Ovary (tissue), 9 donors: Measurements from ENCODE around the gene CDK19. TPM values are rescaled to one million over a fixed set of nuclear protein-coding genes. Genes with fewer than 3 reads are reported as not detected.
"Not testable (repeated sequence)": the region's sequence is repeated elsewhere in the genome, so short reads cannot be mapped to it uniquely, and the experiment has no call there.

Source experiments
- DNase-seq, 5 donors: peaks; one replicate each; pipeline ENCODE4 v3.0.0-alpha.2; 2019 to 2020
- H3K27ac ChIP-seq, 2 donors: fragments of 200-600 bp; one replicate each; pipeline versions ENCODE4 v1.5.1 to v1.8.0; 2019 to 2022
- H3K27me3 ChIP-seq: fragments of 200-600 bp; one replicate; pipeline ENCODE4 v1.8.0; 2022
- H3K36me3 ChIP-seq: fragments of 200-600 bp; sonication (generic); one replicate; pipeline ENCODE4 v1.5.1; 2019
- H3K4me1 ChIP-seq: one replicate; pipeline ENCODE4 v1.8.1; 2013; ENCODE audit warnings: mild to moderate bottlenecking, moderate library complexity; ENCODE audit not compliant: insufficient read depth
- H3K4me3 ChIP-seq: fragments of 200-600 bp; sonication (generic); one replicate; pipeline ENCODE4 v1.5.1; 2017
- H3K9me3 ChIP-seq, 2 donors: fragments of 200-600 bp in 1 of 2; sonication (generic) in 1 of 2; one replicate each; pipeline versions ENCODE4 v1.5.1 to v1.8.1; 2013 to 2019; ENCODE audit warnings: mild to moderate bottlenecking in 1 of 2, moderate library complexity in 1 of 2
- EP300 ChIP-seq: sonication (generic); formaldehyde crosslinking; IDR thresholded peaks from one replicate; pipeline ENCODE4 v1.6.1; 2017; ENCODE audit warnings: antibody characterized with exemption
- POLR2A ChIP-seq: fragments of 450-650 bp; IDR thresholded peaks from one replicate; pipeline ENCODE4 v1.6.1; 2017; ENCODE audit warnings: antibody characterized with exemption, mild to moderate bottlenecking, moderate library complexity
- whole genome bisulfite sequencing, 3 donors: extraction: QIAGEN DNeasy Blood & Tissue Kit in 1 of 3; methylation state at CpG; one replicate each; pipeline versions ENCODE4 v1.1.5 to v1.1.7; 2013 to 2017; 5-methylcytosine and 5-hydroxymethylcytosine counted together
- intact Hi-C, 4 donors: fragments of 100-400 bp; cut with DNase I; formaldehyde crosslinking; loops; one replicate each; pipeline versions ENCODE4 v1.11.0 to v1.15.1; 2022 to 2023
- polyA plus RNA-seq, 2 donors: library from polyadenylated mRNA; stranded (reverse); fragments of 200-250 nt in 1 of 2; fragments of 350-450 nt in 1 of 2; fragmentation: Illumina TruSeq in 1 of 2; extraction: RNeasy Lipid Tissue Mini Kit (QIAGEN cat#74804) in 1 of 2; gene quantifications; one replicate each; pipeline ENCODE4 v1.2.3, GENCODE V29; 2013 to 2014
- total RNA-seq, 7 donors: library from RNA; depleted of rRNA in 2 of 7; stranded (reverse); fragments of >200 nt in 2 of 7; fragmentation: NEBNext Ultra II Directional in 3 of 7; extraction: Animal tissue kit (Norgen Biotek cat#: 25700) in 3 of 7; gene quantifications; one replicate each; pipeline versions ENCODE4 v1.1.0 to v1.2.4, GENCODE V29; 2016 to 2023
- TF ChIP-seq, protein P1 (sequence below), 3 donors: fragments of 450-650 bp in 2 of 3; fragments of 200-600 bp in 1 of 3; IDR thresholded peaks; one replicate each; pipeline versions ENCODE4 v1.5.1 to v1.8.0; 2016 to 2022; ENCODE audit warnings: antibody characterized with exemption in 3 of 3, mild to moderate bottlenecking in 1 of 3
- donor health status: DM: no; HTN: no; CAD: no; lungs with moderate emphysema.
- donor health status: DM: no; HTN: no; CAD: no.
- donor health status: Bipolar disorder and iron deficiency.
- donor health status: DM: yes; HTN: yes; CAD: no.
- donor health status: DM: no; HTN: no; CAD: no.
- donor health status: DM: yes; HTN: yes; CAD: no.

Gene CDK19
- total and polyA plus RNA-seq, 9 donors = 9.8 to 20.8 (median 16.7) TPM

DNA sequence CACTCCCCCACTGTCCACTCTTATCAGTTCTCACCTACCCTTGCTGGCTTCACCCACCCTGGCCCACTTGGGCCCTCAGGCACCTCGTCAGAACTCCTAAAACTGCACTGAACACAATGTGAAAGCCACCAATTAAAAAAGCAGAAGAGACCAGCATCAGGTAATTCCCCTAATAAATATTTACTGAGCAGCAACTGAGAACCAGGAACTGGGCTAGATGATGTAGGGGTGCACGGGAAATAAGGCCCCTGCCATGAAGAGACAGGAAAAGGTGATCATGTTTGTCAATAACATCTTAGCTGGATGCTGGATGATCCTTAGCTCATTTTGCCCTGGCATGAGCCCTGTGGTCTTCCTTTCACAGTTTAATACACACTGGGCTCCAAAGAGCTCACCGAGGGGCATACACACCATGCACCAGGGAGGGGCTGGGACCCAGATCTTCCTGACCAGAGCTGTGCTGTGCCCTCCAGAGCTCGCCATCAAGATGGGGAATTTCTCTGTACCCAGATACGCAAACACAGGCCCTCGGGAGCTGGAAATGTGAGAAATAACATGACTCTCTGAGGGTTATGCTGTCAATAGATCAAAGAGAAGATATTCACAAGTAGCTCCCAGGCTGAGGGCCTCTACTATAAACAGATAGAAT, 225.3 kb downstream of the CDK19 start:
- 84 to 87% (median 85%) methylated on average over 6 of the region's 6 CpGs for WGBS, 3 donors
- H3K27ac ChIP-seq = no peak overlapping the region
- no peaks in the 10 kb centered on the region for H3K9me3 ChIP-seq
- intact Hi-C loops = no loop called here
- H3K36me3 ChIP-seq = no peaks in the 10 kb centered on the region
- DNase-seq = no peak
- no peaks in the 10 kb centered on the region for H3K4me1 ChIP-seq
- TF ChIP-seq EP300 (no peak), POLR2A (no peak)
- TF ChIP-seq, protein P1, sequence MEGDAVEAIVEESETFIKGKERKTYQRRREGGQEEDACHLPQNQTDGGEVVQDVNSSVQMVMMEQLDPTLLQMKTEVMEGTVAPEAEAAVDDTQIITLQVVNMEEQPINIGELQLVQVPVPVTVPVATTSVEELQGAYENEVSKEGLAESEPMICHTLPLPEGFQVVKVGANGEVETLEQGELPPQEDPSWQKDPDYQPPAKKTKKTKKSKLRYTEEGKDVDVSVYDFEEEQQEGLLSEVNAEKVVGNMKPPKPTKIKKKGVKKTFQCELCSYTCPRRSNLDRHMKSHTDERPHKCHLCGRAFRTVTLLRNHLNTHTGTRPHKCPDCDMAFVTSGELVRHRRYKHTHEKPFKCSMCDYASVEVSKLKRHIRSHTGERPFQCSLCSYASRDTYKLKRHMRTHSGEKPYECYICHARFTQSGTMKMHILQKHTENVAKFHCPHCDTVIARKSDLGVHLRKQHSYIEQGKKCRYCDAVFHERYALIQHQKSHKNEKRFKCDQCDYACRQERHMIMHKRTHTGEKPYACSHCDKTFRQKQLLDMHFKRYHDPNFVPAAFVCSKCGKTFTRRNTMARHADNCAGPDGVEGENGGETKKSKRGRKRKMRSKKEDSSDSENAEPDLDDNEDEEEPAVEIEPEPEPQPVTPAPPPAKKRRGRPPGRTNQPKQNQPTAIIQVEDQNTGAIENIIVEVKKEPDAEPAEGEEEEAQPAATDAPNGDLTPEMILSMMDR (IDR thresholded peaks at IDR 0.05) = no peak
- no peak overlapping the region for H3K4me3 ChIP-seq
- no peaks in the 10 kb centered on the region for H3K27me3 ChIP-seq

DNA sequence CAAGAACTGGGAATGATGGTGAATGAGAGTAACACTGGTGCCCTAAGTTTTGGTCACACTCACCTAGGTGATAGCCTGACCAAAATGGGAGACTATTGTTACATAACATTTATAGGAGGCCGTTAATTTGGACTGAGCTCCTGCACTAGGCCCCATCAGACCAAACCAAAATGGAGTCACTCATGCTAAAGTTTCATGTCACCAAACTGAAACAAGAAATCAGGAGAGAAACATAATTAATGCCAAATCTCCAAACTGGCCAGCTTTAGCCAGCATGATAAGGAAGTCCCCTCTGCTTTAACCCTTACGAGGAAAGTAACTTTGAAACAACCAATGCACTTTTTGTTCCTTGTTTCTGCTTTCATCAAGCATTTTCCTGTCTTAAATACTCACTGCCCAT, 227.9 kb downstream of the CDK19 start:
- no peak for DNase-seq
- intact Hi-C loops = no loop called here
- H3K27ac ChIP-seq = no peak overlapping the region
- no peaks in the 10 kb centered on the region for H3K4me1 ChIP-seq
- no peak overlapping the region for H3K4me3 ChIP-seq
- no peaks in the 10 kb centered on the region for H3K36me3 ChIP-seq
- H3K9me3 ChIP-seq = no peaks in the 10 kb centered on the region
- H3K27me3 ChIP-seq = no peaks in the 10 kb centered on the region
- TF ChIP-seq EP300 (no peak), POLR2A (no peak)
- TF ChIP-seq, protein P1 (IDR thresholded peaks at IDR 0.05) = no peak
- 77 to 84% (median 83%) methylated on average over 2 of the region's 2 CpGs for WGBS, 3 donors

GRCh38 chr6:110581679-110582078, 233.6 kb downstream of the CDK19 start:
- DNase-seq = no peak
- no peak overlapping the region for H3K27ac ChIP-seq
- no peaks in the 10 kb centered on the region for H3K9me3 ChIP-seq
- H3K27me3 ChIP-seq = no peaks in the 10 kb centered on the region
- H3K4me3 ChIP-seq = no peak overlapping the region
- no peaks in the 10 kb centered on the region for H3K36me3 ChIP-seq
- no peaks in the 10 kb centered on the region for H3K4me1 ChIP-seq
- TF ChIP-seq EP300 (no peak), POLR2A (no peak)
- TF ChIP-seq, protein P1 (IDR thresholded peaks at IDR 0.05) = no peak
- intact Hi-C loops = no loop called here

DNA sequence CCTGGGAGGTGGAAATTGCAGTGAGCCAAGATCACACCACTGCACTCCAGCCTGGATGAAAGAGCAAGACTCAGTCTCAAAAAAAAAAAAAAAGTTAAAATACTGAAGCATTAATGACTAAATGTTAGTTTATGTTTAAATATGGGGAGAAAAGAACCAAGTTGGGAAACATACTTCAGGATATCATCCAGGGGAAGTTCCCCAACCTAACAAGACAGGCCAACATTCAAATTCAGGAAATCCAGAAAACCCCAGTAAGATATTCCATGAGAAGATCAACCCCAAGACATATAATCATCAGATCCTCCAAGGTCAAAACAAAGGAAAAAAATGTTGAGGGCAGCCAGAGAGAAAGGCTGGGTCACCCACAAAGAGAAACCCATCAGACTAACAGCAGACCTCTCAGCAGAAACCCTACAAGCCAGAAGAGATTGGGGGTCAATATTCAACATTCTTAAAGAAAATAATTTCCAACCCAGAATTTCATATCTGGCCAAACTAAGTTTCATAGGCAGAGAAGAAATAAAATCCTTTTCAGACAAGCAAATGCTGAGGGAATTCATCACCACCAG, 237.6 kb downstream of the CDK19 start:
- H3K27me3 ChIP-seq, intact Hi-C loops, H3K9me3 ChIP-seq, H3K4me3 ChIP-seq, DNase-seq, H3K36me3 ChIP-seq, H3K4me1 ChIP-seq, H3K27ac ChIP-seq: not testable (repeated sequence)

DNA sequence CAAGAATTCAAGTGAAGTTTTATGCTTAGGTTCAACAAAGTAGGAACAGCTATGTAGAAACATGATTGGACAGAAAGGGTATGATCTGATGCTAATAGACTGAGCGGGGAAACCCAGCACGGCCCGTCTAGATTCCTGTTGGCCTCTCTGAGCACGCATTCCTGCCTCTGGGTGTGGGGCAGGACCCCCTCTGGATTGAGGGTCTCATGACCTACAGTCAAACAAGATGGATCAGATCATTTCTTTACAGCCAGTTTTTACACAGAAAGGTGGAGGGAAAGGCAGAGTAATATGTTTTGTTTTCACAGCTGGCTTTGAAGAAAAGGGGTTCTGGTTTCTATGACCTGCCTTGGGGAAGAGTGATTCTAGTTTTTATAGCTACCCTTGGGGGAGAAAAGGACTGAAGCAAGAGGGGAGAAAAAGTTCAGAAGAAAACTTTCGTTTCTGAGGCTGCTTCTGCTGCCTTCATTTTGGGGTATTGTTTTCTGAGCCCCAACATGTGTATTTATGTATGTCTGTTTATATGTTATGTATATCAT, 239.3 kb downstream of the CDK19 start:
- WGBS, 3 donors = 53 to 62% (median 61%) methylated on average over 5 of the region's 5 CpGs
- DNase-seq = no peak
- no peak overlapping the region for H3K4me3 ChIP-seq
- intact Hi-C loops = no loop called here
- no peaks in the 10 kb centered on the region for H3K36me3 ChIP-seq
- H3K27ac ChIP-seq = no peak overlapping the region
- no peaks in the 10 kb centered on the region for H3K9me3 ChIP-seq
- H3K4me1 ChIP-seq = no peaks in the 10 kb centered on the region
- TF ChIP-seq POLR2A (no peak), EP300 (no peak)
- TF ChIP-seq, protein P1 (IDR thresholded peaks at IDR 0.05) = no peak
- no peaks in the 10 kb centered on the region for H3K27me3 ChIP-seq
